ENCODE measurements around the gene DAZAP1. TPM values are rescaled to one million over a fixed set of nuclear protein-coding genes. Genes with fewer than 3 reads are reported as not detected.

DAZAP1 gene
- total RNA-seq, 4 donors from 2014 or later: 45.3 to 75.4 (median 64.0) TPM

- Histone ChIP-seq H3K27me3 (no peaks in the 10 kb centered on the region), H3K27ac (no peak overlapping the region), H3K4me1 (peaks cover 0 to 9% (median 5%) of the 10 kb centered on the region in 3 donors), H3K4me3 (no peak overlapping the region), H3K36me3 (no peaks in the 10 kb centered on the region), H3K9me3 (no peaks in the 10 kb centered on the region)
- TF ChIP-seq, protein P1, sequence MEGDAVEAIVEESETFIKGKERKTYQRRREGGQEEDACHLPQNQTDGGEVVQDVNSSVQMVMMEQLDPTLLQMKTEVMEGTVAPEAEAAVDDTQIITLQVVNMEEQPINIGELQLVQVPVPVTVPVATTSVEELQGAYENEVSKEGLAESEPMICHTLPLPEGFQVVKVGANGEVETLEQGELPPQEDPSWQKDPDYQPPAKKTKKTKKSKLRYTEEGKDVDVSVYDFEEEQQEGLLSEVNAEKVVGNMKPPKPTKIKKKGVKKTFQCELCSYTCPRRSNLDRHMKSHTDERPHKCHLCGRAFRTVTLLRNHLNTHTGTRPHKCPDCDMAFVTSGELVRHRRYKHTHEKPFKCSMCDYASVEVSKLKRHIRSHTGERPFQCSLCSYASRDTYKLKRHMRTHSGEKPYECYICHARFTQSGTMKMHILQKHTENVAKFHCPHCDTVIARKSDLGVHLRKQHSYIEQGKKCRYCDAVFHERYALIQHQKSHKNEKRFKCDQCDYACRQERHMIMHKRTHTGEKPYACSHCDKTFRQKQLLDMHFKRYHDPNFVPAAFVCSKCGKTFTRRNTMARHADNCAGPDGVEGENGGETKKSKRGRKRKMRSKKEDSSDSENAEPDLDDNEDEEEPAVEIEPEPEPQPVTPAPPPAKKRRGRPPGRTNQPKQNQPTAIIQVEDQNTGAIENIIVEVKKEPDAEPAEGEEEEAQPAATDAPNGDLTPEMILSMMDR (IDR thresholded peaks at IDR 0.05): no peak
- TF ChIP-seq POLR2A (IDR thresholded peaks at IDR 0.05) (no peak), POLR2AphosphoS5 (IDR thresholded peaks at IDR 0.05) (no peak), EP300 (IDR thresholded peaks at IDR 0.05) (no peak)
- no peak for ATAC-seq
- WGBS, 2 donors (ENCODE audit: low coverage in 1 of 2): 97 to 100% methylated on average over 1 to 3 of the region's 23 CpGs
Observed at GRCh38 chr19:1483979-1484428, 76.6 kb downstream of the DAZAP1 start.

Other genes starting within 250 kb of the DAZAP1 start
- 10 to 100 TPM; 14.9 to 67.2 (median 20.9) TPM for gene SBNO2, start 233.3 kb upstream of the DAZAP1 start, total RNA-seq
- 10 to 100 TPM; 56.8 to 80.7 (median 60.9) TPM for gene STK11, start 201.8 kb upstream of the DAZAP1 start, total RNA-seq
- under 1 TPM in 3 of 4 donors, not detected in 1; 0.13 to 0.73 (median 0.49) TPM for gene CBARP, start 169.6 kb upstream of the DAZAP1 start, total RNA-seq
- gene ATP5F1D, start 165.8 kb upstream of the DAZAP1 start, total RNA-seq: 100 to 1,000 TPM in 1 of 4 donors, 10 to 100 TPM in 3; 62.3 to 116 (median 84.1) TPM
- gene MIDN, start 159.0 kb upstream of the DAZAP1 start, total RNA-seq: 10 to 100 TPM; 20.0 to 40.1 (median 24.2) TPM
- 100 to 1,000 TPM; 350 to 708 (median 559) TPM for gene CIRBP, start 138.3 kb upstream of the DAZAP1 start, total RNA-seq
- 10 to 100 TPM; 14.2 to 42.2 (median 21.8) TPM for gene FAM174C, start 132.1 kb upstream of the DAZAP1 start, total RNA-seq
- not detected for gene EFNA2, start 121.7 kb upstream of the DAZAP1 start, total RNA-seq
- 100 to 1,000 TPM in 1 of 4 donors, 10 to 100 TPM in 3; 77.7 to 106 (median 86.1) TPM for gene NDUFS7, start 23.7 kb upstream of the DAZAP1 start, total RNA-seq
- gene GAMT, start 6.0 kb upstream of the DAZAP1 start, total RNA-seq: 10 to 100 TPM; 10.4 to 14.7 (median 10.9) TPM
- 1,000 to 10,000 TPM; 1,291 to 3,466 (median 2,344) TPM for gene RPS15, start 30.8 kb downstream of the DAZAP1 start, total RNA-seq
- 1 to 10 TPM in 1 of 4 donors, under 1 TPM in 3; 0.02 to 1.2 (median 0.35) TPM for gene APC2, start 42.5 kb downstream of the DAZAP1 start, total RNA-seq
- 10 to 100 TPM; 20.6 to 40.0 (median 28.2) TPM for gene C19orf25, start 71.6 kb downstream of the DAZAP1 start, total RNA-seq
- gene PCSK4, start 82.8 kb downstream of the DAZAP1 start, total RNA-seq: 1 to 10 TPM in 3 of 4 donors, under 1 TPM in 1; 0.94 to 2.2 (median 2.0) TPM
- under 1 TPM in 3 of 4 donors, not detected in 1; 0.32 to 0.96 (median 0.40) TPM for gene REEP6, start 83.6 kb downstream of the DAZAP1 start, total RNA-seq
- gene ADAMTSL5, start 105.4 kb downstream of the DAZAP1 start, total RNA-seq: 1 to 10 TPM; 1.3 to 9.7 (median 3.6) TPM
- gene PLK5, start 116.5 kb downstream of the DAZAP1 start, total RNA-seq: under 1 TPM in 1 of 4 donors, not detected in 3; 0.15 TPM
- gene MEX3D, start 160.7 kb downstream of the DAZAP1 start, total RNA-seq: 10 to 100 TPM; 18.8 to 47.8 (median 28.7) TPM
- gene MBD3, start 185.3 kb downstream of the DAZAP1 start, total RNA-seq: 100 to 1,000 TPM in 1 of 4 donors, 10 to 100 TPM in 3; 80.3 to 159 (median 95.7) TPM
- 100 to 1,000 TPM in 1 of 4 donors, 10 to 100 TPM in 3; 78.2 to 102 (median 92.4) TPM for gene UQCR11, start 197.9 kb downstream of the DAZAP1 start, total RNA-seq
- gene TCF3, start 245.0 kb downstream of the DAZAP1 start, total RNA-seq: 10 to 100 TPM; 21.2 to 62.0 (median 39.6) TPM

All from gastroesophageal sphincter (tissue), 4 donors.